Activated B cell treated with CpG ODN at 0.5 μM for 24 hours (primary cell): ENCODE data around the gene ABHD8. TPM values are rescaled to one million over a fixed set of nuclear protein-coding genes. Genes with fewer than 3 reads are reported as not detected.
A peak's percentile ranks its signal among the peaks of the same experiment; 100 is the strongest.
"Not testable (repeated sequence)": the region's sequence is repeated elsewhere in the genome, so short reads cannot be mapped to it uniquely, and the experiment has no call there.

Experiments
- ATAC-seq: fragments of 200-7000 bp; cut with Tn5 transposase; one replicate; pipeline ENCODE4 v1.10.0; 2021; ENCODE audit warnings: low read depth, mild to moderate bottlenecking, moderate library complexity
- CTCF ChIA-PET: fragments of 350-600 bp; sonication (Branson Sonifier 250); formaldehyde crosslinking; loops from one replicate; lab custom pipeline; 2021; ENCODE audit warnings: antibody characterized with exemption; lab: Charles Lee
- POLR2A ChIA-PET: fragments of 350-600 bp; sonication (Branson Sonifier 250); formaldehyde crosslinking; loops from one replicate; lab custom pipeline; 2021; ENCODE audit warnings: antibody characterized with exemption; lab: Charles Lee
- DNase-seq: peaks from one replicate; pipeline ENCODE4 v3.0.0; 2022
- H3K27ac Mint-ChIP-seq: one replicate; pipeline ENCODE4 v1.8.0; 2020; ENCODE audit warnings: mixed read lengths
- H3K27me3 Mint-ChIP-seq: one replicate; pipeline ENCODE4 v1.8.0; 2021; ENCODE audit warnings: mixed read lengths
- H3K36me3 Mint-ChIP-seq: one replicate; pipeline ENCODE4 v1.8.0; 2021; ENCODE audit warnings: low read depth, mixed read lengths
- H3K4me1 Mint-ChIP-seq: one replicate; pipeline ENCODE4 v1.8.0; 2021; ENCODE audit warnings: mixed read lengths
- H3K4me3 Mint-ChIP-seq: one replicate; pipeline ENCODE4 v1.8.0; 2020; ENCODE audit warnings: mild to moderate bottlenecking, mixed read lengths
- H3K9me3 Mint-ChIP-seq: one replicate; pipeline ENCODE4 v1.8.0; 2020; ENCODE audit warnings: mixed read lengths
- CTCF ChIP-seq: fragments of 200-600 bp; IDR thresholded peaks from one replicate; pipeline ENCODE4 v1.8.0; 2022; ENCODE audit warnings: antibody characterized with exemption, mild to moderate bottlenecking
- intact Hi-C: fragments of 100-400 bp; cut with micrococcal nuclease; formaldehyde crosslinking; loops from one replicate; pipeline ENCODE4 v1.15.1; 2024
- total RNA-seq: library from RNA; stranded (reverse); gene quantifications from 2 replicates; pipeline ENCODE4 v1.2.3, GENCODE V29; 2022

ABHD8 gene
- total RNA-seq, 1 donor from 2014 or later, result 5.4 TPM

- TF ChIP-seq CTCF, result no peak
- Mint-ChIP-seq H3K9me3 (no peaks in the 10 kb centered on the region), H3K4me3 (peak overlapping the region; percentile 77), H3K27me3 (no peaks in the 10 kb centered on the region), H3K4me1 (peaks cover 37% of the 10 kb centered on the region), H3K36me3 (peaks cover 5% of the 10 kb centered on the region), H3K27ac (no peak overlapping the region)
- POLR2A ChIA-PET, result interaction anchor here (0.6 to 1.6 kb wide), 6 partner anchors 12 to 888 kb away, joined by 3 to 6 read pairs (median 4); partner anchors contain the start of gene ANO8
- ATAC-seq (no peak), DNase-seq (no peak)
- CTCF ChIA-PET, result interaction anchor here (0.9 to 2.3 kb wide), 5 partner anchors 11 to 230 kb away, joined by 3 to 12 read pairs (median 3); no protein-coding TSS in a partner anchor
- intact Hi-C loops, result loop anchor here (10.0 kb wide), 1 partner anchor 409 kb away; no protein-coding TSS in a partner anchor
Observed at GRCh38 chr19:17303940-17304267, 679 bp upstream of the ABHD8 start.

GRCh38 chr19:17302391-17303166, 646 bp downstream of the ABHD8 start:
- H3K27me3 Mint-ChIP-seq, result no peaks in the 10 kb centered on the region
- no peak for ATAC-seq

GRCh38 chr19:17300992-17301619, 2.1 kb downstream of the ABHD8 start:
- intact Hi-C loops, result loop anchor here (10.0 kb wide), 1 partner anchor 406 kb away; no protein-coding TSS in a partner anchor
- POLR2A ChIA-PET, result no interaction called here
- CTCF ChIA-PET, result no interaction called here
- Mint-ChIP-seq H3K27me3 (no peaks in the 10 kb centered on the region), H3K27ac (no peak overlapping the region), H3K36me3 (peaks cover 11% of the 10 kb centered on the region), H3K4me1 (peaks cover 27% of the 10 kb centered on the region), H3K9me3 (no peaks in the 10 kb centered on the region), H3K4me3 (no peak overlapping the region)
- DNase-seq, result no peak
- no peak for ATAC-seq
- TF ChIP-seq CTCF, result no peak

More at GRCh38 chr19:17302391-17303166, 646 bp downstream of the ABHD8 start:
- Mint-ChIP-seq H3K27ac (no peak overlapping the region), H3K9me3 (no peaks in the 10 kb centered on the region), H3K36me3 (peaks cover 11% of the 10 kb centered on the region), H3K4me3 (peak overlapping the region; percentile 77), H3K4me1 (peaks cover 33% of the 10 kb centered on the region)
- CTCF ChIA-PET, result interaction anchor here (1.4 to 2.2 kb wide), 2 partner anchors 10 to 21 kb away, joined by 3 to 12 read pairs; no protein-coding TSS in a partner anchor
- intact Hi-C loops, result loop anchor here (10.0 kb wide), 1 partner anchor 408 kb away; no protein-coding TSS in a partner anchor
- DNase-seq, result no peak
- POLR2A ChIA-PET, result interaction anchor here (0.7 to 1.6 kb wide), 7 partner anchors 11 to 1881 kb away, joined by 3 to 6 read pairs (median 3); partner anchors contain the start of genes ANO8, BST2 and USE1
- TF ChIP-seq CTCF, result no peak

- POLR2A ChIA-PET, result interaction anchor here (0.6 to 0.7 kb wide), 2 partner anchors 8 to 23 kb away, joined by 3 to 4 read pairs; no protein-coding TSS in a partner anchor
- H3K36me3 Mint-ChIP-seq, result peaks cover 11% of the 10 kb centered on the region
- ATAC-seq (no peak), DNase-seq (no peak)
- CTCF ChIA-PET, result no interaction called here
- H3K4me1 Mint-ChIP-seq, result peaks cover 5% of the 10 kb centered on the region
- H3K27me3 Mint-ChIP-seq, result no peaks in the 10 kb centered on the region
- TF ChIP-seq CTCF, result no peak
- no peaks in the 10 kb centered on the region for H3K9me3 Mint-ChIP-seq
- no peak overlapping the region for H3K27ac Mint-ChIP-seq
- no peak overlapping the region for H3K4me3 Mint-ChIP-seq
- intact Hi-C loops, result no loop called here
Observed at GRCh38 chr19:17296976-17297375, 6.2 kb downstream of the ABHD8 start.

- ChIA-PET CTCF (no interaction called here), POLR2A (interaction anchor here (0.7 kb wide), 1 partner anchor 22 kb away, joined by 4 read pairs; no protein-coding TSS in a partner anchor)
- Mint-ChIP-seq H3K9me3 (no peaks in the 10 kb centered on the region), H3K4me1 (peaks cover 6% of the 10 kb centered on the region), H3K27ac (no peak overlapping the region), H3K27me3 (no peaks in the 10 kb centered on the region), H3K4me3 (no peak overlapping the region), H3K36me3 (peaks cover 11% of the 10 kb centered on the region)
- ATAC-seq, result no peak
- no peak for TF ChIP-seq CTCF
- no peak for DNase-seq
- intact Hi-C loops, result no loop called here
Observed at GRCh38 chr19:17296273-17296672, 7.0 kb downstream of the ABHD8 start.

GRCh38 chr19:17295551-17295950, 7.7 kb downstream of the ABHD8 start:
- H3K4me1 Mint-ChIP-seq, H3K27me3 Mint-ChIP-seq, intact Hi-C loops, H3K36me3 Mint-ChIP-seq, ATAC-seq, H3K4me3 Mint-ChIP-seq, H3K27ac Mint-ChIP-seq, POLR2A ChIA-PET, DNase-seq, H3K9me3 Mint-ChIP-seq: not testable (repeated sequence)
- CTCF ChIA-PET, result interaction anchor here (1.6 kb wide), 1 partner anchor 10 kb away, joined by 5 read pairs; the partner anchor contains the start of gene MRPL34
